ENCODE data around the gene RGS4. TPM values are rescaled to one million over a fixed set of nuclear protein-coding genes. Genes with fewer than 3 reads are reported as not detected.

The RGS4 gene
- total and polyA plus RNA-seq, 2 donors (not counting 1 experiment from before 2014, with no cell fraction given): not detected

GRCh38 chr1:163048869-163049268 is 20.3 kb upstream of the RGS4 start:
- ATAC-seq (ENCODE audit: low read depth) (no peak), DNase-seq (no peak)
- Histone ChIP-seq H3K79me2 (ENCODE audit: control insufficient read depth, insufficient read depth, low read length) (no peaks in the 10 kb centered on the region), H3K27me3 (replicated peaks in 1 of 4; ENCODE audit: control extremely low read depth in 1 of 4, control insufficient read depth in 3 of 4, insufficient read depth in 4 of 4, low read length in 3 of 4) (peaks cover 0 to 3% (median 0%) of the 10 kb centered on the region in 4 experiments), H3K9me3 (ENCODE audit: control extremely low read depth in 1 of 3, control insufficient read depth in 2 of 3, insufficient read depth in 1 of 3, low read length in 2 of 3) (no peaks in the 10 kb centered on the region), H4K20me1 (ENCODE audit: control insufficient read depth, insufficient read depth, low read length, poor library complexity, severe bottlenecking) (no peaks in the 10 kb centered on the region), H3K36me3 (replicated peaks in 1 of 2; ENCODE audit: control extremely low read depth in 1 of 2, control insufficient read depth in 1 of 2, extremely low read depth in 1 of 2, insufficient read depth in 2 of 2, low read length in 1 of 2) (no peaks in the 10 kb centered on the region), H3K4me2 (replicated peaks; ENCODE audit: low read depth, low read length, poor library complexity, severe bottlenecking) (no peak overlapping the region), H3K9ac (ENCODE audit: low read length) (no peak overlapping the region), H3K4me3 (ENCODE audit: control extremely low read depth in 1 of 5, extremely low read depth in 1 of 5, insufficient read depth in 1 of 5, low read depth in 2 of 5, low read length in 4 of 5) (no peak overlapping the region), H3K27ac (ENCODE audit: low read length in 2 of 2) (no peak overlapping the region), H3K4me1 (ENCODE audit: control insufficient read depth in 2 of 2, insufficient read depth in 2 of 2, low read length in 2 of 2) (no peaks in the 10 kb centered on the region), H2AFZ (ENCODE audit: insufficient read depth, low read depth, low read length, poor library complexity, severe bottlenecking) (no peak overlapping the region)
- H3K27me3 Mint-ChIP-seq: peaks cover 25% of the 10 kb centered on the region
- ChIA-PET CTCF (no interaction called here), POLR2A (no interaction called here)
- no peaks in the 10 kb centered on the region for H3K9me3 Mint-ChIP-seq (ENCODE audit: insufficient read depth)
- 90% methylated on average over 2 of the region's 5 CpGs for WGBS (ENCODE audit: insufficient coverage)
- TF ChIP-seq CTCF (IDR thresholded peaks at IDR 0.05) (no peak), EZH2 (IDR thresholded peaks at IDR 0.05; ENCODE audit: borderline replicate concordance, insufficient read depth, low read depth, low read length, poor library complexity, severe bottlenecking) (no peak)
- intact Hi-C loops (cut with micrococcal nuclease): no loop called here
- H3K27ac Mint-ChIP-seq: no peak overlapping the region
- no peak overlapping the region for H3K4me3 Mint-ChIP-seq
- no peaks in the 10 kb centered on the region for H3K4me1 Mint-ChIP-seq

- H4K20me1 ChIP-seq (ENCODE audit: control insufficient read depth, insufficient read depth, low read length, poor library complexity, severe bottlenecking): no peaks in the 10 kb centered on the region
- Mint-ChIP-seq H3K27ac (no peak overlapping the region), H3K4me1 (no peaks in the 10 kb centered on the region), H3K9me3 (ENCODE audit: insufficient read depth) (no peaks in the 10 kb centered on the region), H3K27me3 (peaks cover 25% of the 10 kb centered on the region), H3K4me3 (no peak overlapping the region)
- intact Hi-C loops (cut with micrococcal nuclease): no loop called here
- WGBS (ENCODE audit: insufficient coverage): 80% methylated on average over 5 of the region's 6 CpGs
- no peaks in the 10 kb centered on the region for H3K9me3 ChIP-seq (ENCODE audit: control extremely low read depth in 1 of 3, control insufficient read depth in 2 of 3, insufficient read depth in 1 of 3, low read length in 2 of 3)
- H2AFZ ChIP-seq (ENCODE audit: insufficient read depth, low read depth, low read length, poor library complexity, severe bottlenecking): no peak overlapping the region
- TF ChIP-seq EZH2 (IDR thresholded peaks at IDR 0.05; ENCODE audit: borderline replicate concordance, insufficient read depth, low read depth, low read length, poor library complexity, severe bottlenecking) (no peak), CTCF (IDR thresholded peaks at IDR 0.05) (no peak)
- H3K27me3 ChIP-seq (replicated peaks in 1 of 4; ENCODE audit: control extremely low read depth in 1 of 4, control insufficient read depth in 3 of 4, insufficient read depth in 4 of 4, low read length in 3 of 4): peaks cover 0 to 3% (median 0%) of the 10 kb centered on the region in 4 experiments
- no peaks in the 10 kb centered on the region for H3K4me1 ChIP-seq (ENCODE audit: control insufficient read depth in 2 of 2, insufficient read depth in 2 of 2, low read length in 2 of 2)
- no peak for ATAC-seq (ENCODE audit: low read depth)
- no peaks in the 10 kb centered on the region for H3K36me3 ChIP-seq (replicated peaks in 1 of 2; ENCODE audit: control extremely low read depth in 1 of 2, control insufficient read depth in 1 of 2, extremely low read depth in 1 of 2, insufficient read depth in 2 of 2, low read length in 1 of 2)
- H3K79me2 ChIP-seq (ENCODE audit: control insufficient read depth, insufficient read depth, low read length): no peaks in the 10 kb centered on the region
- ChIA-PET CTCF (no interaction called here), POLR2A (no interaction called here)
- no peak overlapping the region for H3K27ac ChIP-seq (ENCODE audit: low read length in 2 of 2)
- DNase-seq: no peak
- no peak overlapping the region for H3K9ac ChIP-seq (ENCODE audit: low read length)
- no peak overlapping the region for H3K4me3 ChIP-seq (ENCODE audit: control extremely low read depth in 1 of 5, extremely low read depth in 1 of 5, insufficient read depth in 1 of 5, low read depth in 2 of 5, low read length in 4 of 5)
- no peak overlapping the region for H3K4me2 ChIP-seq (replicated peaks; ENCODE audit: low read depth, low read length, poor library complexity, severe bottlenecking)
These were observed 19.9 kb upstream of the RGS4 start for GRCh38 chr1:163049296-163049695.
